LoVo (cell line): ENCODE results near the gene MIA2.
A peak's percentile ranks its signal among the peaks of the same experiment; 100 is the strongest.
"Not testable (repeated sequence)": the region's sequence is repeated elsewhere in the genome, so short reads cannot be mapped to it uniquely, and the experiment has no call there.

ENCODE experiments used
- DNase-seq: peaks from one replicate; pipeline ENCODE4 v3.0.0-alpha.2; 2016; ENCODE audit warnings: low spot score

MIA2 gene

GRCh38 chr14:39267608-39268005, 33.9 kb downstream of the MIA2 start:
- DNase-seq, result peak; percentile 46

GRCh38 chr14:39268393-39268792, 34.7 kb downstream of the MIA2 start:
- DNase-seq, result no peak

GRCh38 chr14:39272918-39273317, 39.2 kb downstream of the MIA2 start:
- no peak for DNase-seq

- no peak for DNase-seq
Measured at GRCh38 chr14:39275395-39275794, 41.7 kb downstream of the MIA2 start.

GRCh38 chr14:39276005-39276404, 42.3 kb downstream of the MIA2 start:
- DNase-seq, result no peak

- DNase-seq, result no peak
Measured at GRCh38 chr14:39276579-39277114, 42.9 kb downstream of the MIA2 start.

- DNase-seq, result no peak
Measured at GRCh38 chr14:39279515-39279914, 45.8 kb downstream of the MIA2 start.

- not testable (repeated sequence) for DNase-seq
Measured at GRCh38 chr14:39280678-39281077, 47.0 kb downstream of the MIA2 start.

- DNase-seq, result no peak
Measured at GRCh38 chr14:39289523-39289922, 55.8 kb downstream of the MIA2 start.

GRCh38 chr14:39291701-39292100, 58.0 kb downstream of the MIA2 start:
- DNase-seq, result no peak

GRCh38 chr14:39293629-39294028, 59.9 kb downstream of the MIA2 start:
- DNase-seq, result no peak

- not testable (repeated sequence) for DNase-seq
Measured at GRCh38 chr14:39300389-39300788, 66.7 kb downstream of the MIA2 start.

GRCh38 chr14:39302124-39302810, 68.6 kb downstream of the MIA2 start:
- DNase-seq, result no peak

GRCh38 chr14:39303115-39303514, 69.4 kb downstream of the MIA2 start:
- DNase-seq, result no peak

GRCh38 chr14:39307815-39308214, 74.1 kb downstream of the MIA2 start:
- no peak for DNase-seq

- no peak for DNase-seq
Measured at GRCh38 chr14:39310051-39310450, 76.3 kb downstream of the MIA2 start.

GRCh38 chr14:39315859-39316444, 82.2 kb downstream of the MIA2 start:
- no peak for DNase-seq

GRCh38 chr14:39316830-39317553, 83.3 kb downstream of the MIA2 start:
- DNase-seq, result no peak

- no peak for DNase-seq
Measured at GRCh38 chr14:39318574-39318973, 84.9 kb downstream of the MIA2 start.

GRCh38 chr14:39319381-39319780, 85.7 kb downstream of the MIA2 start:
- no peak for DNase-seq

- DNase-seq, result no peak
Measured at GRCh38 chr14:39320318-39320717, 86.6 kb downstream of the MIA2 start.

- DNase-seq, result no peak
Measured at GRCh38 chr14:39322807-39323206, 89.1 kb downstream of the MIA2 start.

GRCh38 chr14:39324097-39324496, 90.4 kb downstream of the MIA2 start:
- no peak for DNase-seq
